K562 (cell line): ENCODE results near the gene PLCD1. TPM values are rescaled to one million over a fixed set of nuclear protein-coding genes. Genes with fewer than 3 reads are reported as not detected.

Experiments used
- COPS2 ChIP-seq: fragments of 450-650 bp; conservative IDR thresholded peaks from 2 replicates; pipeline ENCODE4 v1.6.1; 2016; ENCODE audit warnings: mild to moderate bottlenecking, moderate library complexity
- FOXA1 ChIP-seq: fragments of 450-650 bp; IDR thresholded peaks from 2 replicates; pipeline ENCODE4 v1.6.1; 2016; ENCODE audit warnings: mild to moderate bottlenecking, borderline replicate concordance
- KLF6 ChIP-seq: fragments of 250-450 bp; sonication (Bioruptor Pico); IDR thresholded peaks from 2 replicates; pipeline ENCODE4 v1.4.0; 2020; ENCODE audit warnings: mild to moderate bottlenecking, moderate library complexity, borderline replicate concordance
- MEIS2 ChIP-seq: fragments of 450-650 bp; IDR thresholded peaks from 2 replicates; pipeline ENCODE4 v1.6.1; 2014; ENCODE audit warnings: mild to moderate bottlenecking; ENCODE audit not compliant: partially characterized antibody
- MYNN ChIP-seq, 2 experiments: sonication (generic); formaldehyde crosslinking in 1 of 2; IDR thresholded peaks; 2 replicates each; pipeline versions ENCODE4 v1.5.0 to v1.6.1; 2016 to 2020; ENCODE audit warnings: antibody characterized with exemption in 1 of 2, missing genetic modification reagents in 1 of 2
- NBN ChIP-seq: fragments of 450-650 bp; IDR thresholded peaks from 2 replicates; pipeline ENCODE4 v1.6.1; 2016; ENCODE audit warnings: low read depth, mild to moderate bottlenecking
- NFE2L1 ChIP-seq: fragments of 450-650 bp; IDR thresholded peaks from 2 replicates; pipeline ENCODE4 v1.6.1; 2016; ENCODE audit warnings: missing genetic modification characterization, low read depth, mild to moderate bottlenecking, missing compliant biosample characterization, moderate library complexity, borderline replicate concordance
- RNF2 ChIP-seq: sonication (generic); IDR thresholded peaks from 2 replicates; pipeline ENCODE4 v1.6.1; 2016
- SAP30 ChIP-seq: fragments of 200-600 bp; sonication (generic); IDR thresholded peaks from 2 replicates; pipeline ENCODE4 v1.6.1; 2012; ENCODE audit warnings: borderline replicate concordance, low read depth, mild to moderate bottlenecking, moderate library complexity, low read length, control low read depth, inconsistent platforms; ENCODE audit not compliant: insufficient read depth, poor library complexity, severe bottlenecking
- TCF7L2 ChIP-seq: fragments of 150-350 bp; IDR thresholded peaks from 2 replicates; pipeline ENCODE4 v1.6.1; 2016; ENCODE audit warnings: low read depth, mild to moderate bottlenecking, low read length, moderate library complexity
- TOE1 ChIP-seq, 2 experiments: fragments of 450-650 bp in 1 of 2; sonication (generic) in 1 of 2; formaldehyde crosslinking in 1 of 2; IDR thresholded peaks; 2 replicates each; pipeline versions ENCODE4 v1.7.1 to v1.8.0; 2016 to 2022; ENCODE audit warnings: borderline replicate concordance in 2 of 2, mild to moderate bottlenecking in 2 of 2, antibody characterized with exemption in 1 of 2, inconsistent platforms in 1 of 2, low read depth in 1 of 2, missing genetic modification reagents in 1 of 2, moderate library complexity in 1 of 2
- ZBTB11 ChIP-seq, 3 experiments: fragments of 200-800 bp in 1 of 3; fragments of 250-450 bp in 1 of 3; fragments of 450-650 bp in 1 of 3; sonication (Bioruptor Pico) in 1 of 3; sonication (Bioruptor generic) in 1 of 3; formaldehyde crosslinking in 1 of 3; IDR thresholded peaks; 2 replicates each; pipeline versions ENCODE4 v1.6.1 to v1.8.0; 2016 to 2022; ENCODE audit warnings: mild to moderate bottlenecking in 2 of 3, missing genetic modification characterization in 2 of 3, missing compliant biosample characterization in 1 of 3, moderate library complexity in 1 of 3
- ZBTB8A ChIP-seq: fragments of 450-650 bp; IDR thresholded peaks from 2 replicates; pipeline ENCODE4 v1.6.1; 2018; ENCODE audit warnings: mild to moderate bottlenecking, moderate library complexity; ENCODE audit not compliant: partially characterized antibody
- ZNF766 ChIP-seq: fragments of 200-800 bp; sonication (Bioruptor generic); conservative IDR thresholded peaks from 2 replicates; pipeline ENCODE4 v1.6.1; 2016; ENCODE audit warnings: missing genetic modification characterization, missing compliant biosample characterization
- polyA plus RNA-seq, 8 experiments: library from polyadenylated mRNA; depleted of rRNA in 4 of 8; stranded (reverse) in 5 of 8; unstranded in 3 of 8; fragments of >200 nt; fragmentation: Nextera tagmentation in 2 of 8; fragmentation: Illumina TruSeq in 1 of 8; extraction: Ambion mirVana in 2 of 8; extraction: Trizol in 1 of 8; gene quantifications; 2 replicates each; pipeline versions ENCODE4 v1.2.1 to v1.2.3, GENCODE V29; 2011 to 2014; ENCODE audit warnings: inconsistent platforms in 1 of 8, missing spikeins in 1 of 8
- total RNA-seq, 7 experiments: library from RNA; depleted of rRNA in 6 of 7; stranded (reverse); fragments of >200 nt in 6 of 7; fragmentation: Illumina TruSeq in 2 of 7; extraction: Trizol in 2 of 7; gene quantifications; 2 replicates each; pipeline versions ENCODE4 v1.2.1 to v1.2.3, GENCODE V29; 2011 to 2021; ENCODE audit warnings: low replicate concordance in 1 of 7
- TF ChIP-seq, protein P1 (sequence below): sonication (generic); formaldehyde crosslinking; IDR thresholded peaks from 2 replicates; pipeline ENCODE4 v1.4.0; 2020; ENCODE audit warnings: mild to moderate bottlenecking, missing genetic modification reagents
- TF ChIP-seq, protein P2 (sequence below), 2 experiments: IDR thresholded peaks; 2 replicates each; pipeline ENCODE4 v1.6.1; 2012; ENCODE audit warnings: improper control_type of control experiment in 2 of 2, low read depth in 2 of 2, low read length in 2 of 2, borderline replicate concordance in 1 of 2

PLCD1 gene
- total and polyA plus RNA-seq, 9 of the 15 experiments (the other 6 are each of a cell fraction or from before 2014, with no cell fraction given) = 5.4 to 209 (median 116) TPM

DNA sequence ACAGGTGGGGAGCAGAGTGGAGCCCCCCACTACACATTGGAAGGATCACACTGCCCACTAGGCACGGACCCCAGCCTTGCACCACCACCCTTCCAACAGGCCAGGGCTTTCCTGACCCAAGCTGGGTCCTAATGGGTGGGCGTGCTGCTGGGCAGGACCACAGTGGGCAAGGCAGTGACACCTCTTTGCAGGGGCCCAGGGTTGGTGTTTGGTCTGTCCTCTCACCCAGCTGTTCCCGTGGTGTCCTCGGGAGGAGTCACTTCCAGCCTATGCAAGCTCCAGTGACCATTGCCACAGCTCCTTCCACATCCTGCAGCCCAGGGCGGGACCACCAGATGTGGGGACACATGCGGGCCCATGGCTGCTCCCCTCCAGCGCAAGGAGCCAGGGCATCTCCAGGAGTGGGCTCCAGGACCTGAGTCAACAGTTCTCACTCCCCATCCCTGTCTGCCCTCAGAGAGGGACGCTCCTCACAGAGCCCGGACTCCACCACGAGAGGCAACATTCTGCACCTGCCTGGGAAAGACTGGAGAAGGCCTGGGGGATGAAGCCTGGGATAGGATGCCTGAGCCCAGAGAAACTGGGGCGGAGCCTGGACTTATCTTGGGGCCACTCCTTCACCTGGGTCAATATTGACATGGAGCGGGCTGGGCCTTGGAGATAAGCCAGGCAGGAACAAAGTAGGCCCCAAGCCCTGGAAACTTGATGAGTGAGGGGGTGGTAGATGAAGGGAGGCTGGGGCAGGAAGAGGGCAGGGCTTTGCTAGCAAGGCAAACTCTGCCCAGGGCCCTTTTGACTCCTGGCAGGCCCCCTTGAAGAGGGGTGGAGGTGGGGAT lies 42.7 kb downstream of the PLCD1 start (continued):
- TF ChIP-seq, protein P1, sequence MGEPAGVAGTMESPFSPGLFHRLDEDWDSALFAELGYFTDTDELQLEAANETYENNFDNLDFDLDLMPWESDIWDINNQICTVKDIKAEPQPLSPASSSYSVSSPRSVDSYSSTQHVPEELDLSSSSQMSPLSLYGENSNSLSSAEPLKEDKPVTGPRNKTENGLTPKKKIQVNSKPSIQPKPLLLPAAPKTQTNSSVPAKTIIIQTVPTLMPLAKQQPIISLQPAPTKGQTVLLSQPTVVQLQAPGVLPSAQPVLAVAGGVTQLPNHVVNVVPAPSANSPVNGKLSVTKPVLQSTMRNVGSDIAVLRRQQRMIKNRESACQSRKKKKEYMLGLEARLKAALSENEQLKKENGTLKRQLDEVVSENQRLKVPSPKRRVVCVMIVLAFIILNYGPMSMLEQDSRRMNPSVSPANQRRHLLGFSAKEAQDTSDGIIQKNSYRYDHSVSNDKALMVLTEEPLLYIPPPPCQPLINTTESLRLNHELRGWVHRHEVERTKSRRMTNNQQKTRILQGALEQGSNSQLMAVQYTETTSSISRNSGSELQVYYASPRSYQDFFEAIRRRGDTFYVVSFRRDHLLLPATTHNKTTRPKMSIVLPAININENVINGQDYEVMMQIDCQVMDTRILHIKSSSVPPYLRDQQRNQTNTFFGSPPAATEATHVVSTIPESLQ (CRISPR knock-in tag) = 0 out of 2 replicates have a peak, but pooled peaks have one; percentile 38
- TF ChIP-seq SAP30 = no peak
- TF ChIP-seq, protein P2, sequence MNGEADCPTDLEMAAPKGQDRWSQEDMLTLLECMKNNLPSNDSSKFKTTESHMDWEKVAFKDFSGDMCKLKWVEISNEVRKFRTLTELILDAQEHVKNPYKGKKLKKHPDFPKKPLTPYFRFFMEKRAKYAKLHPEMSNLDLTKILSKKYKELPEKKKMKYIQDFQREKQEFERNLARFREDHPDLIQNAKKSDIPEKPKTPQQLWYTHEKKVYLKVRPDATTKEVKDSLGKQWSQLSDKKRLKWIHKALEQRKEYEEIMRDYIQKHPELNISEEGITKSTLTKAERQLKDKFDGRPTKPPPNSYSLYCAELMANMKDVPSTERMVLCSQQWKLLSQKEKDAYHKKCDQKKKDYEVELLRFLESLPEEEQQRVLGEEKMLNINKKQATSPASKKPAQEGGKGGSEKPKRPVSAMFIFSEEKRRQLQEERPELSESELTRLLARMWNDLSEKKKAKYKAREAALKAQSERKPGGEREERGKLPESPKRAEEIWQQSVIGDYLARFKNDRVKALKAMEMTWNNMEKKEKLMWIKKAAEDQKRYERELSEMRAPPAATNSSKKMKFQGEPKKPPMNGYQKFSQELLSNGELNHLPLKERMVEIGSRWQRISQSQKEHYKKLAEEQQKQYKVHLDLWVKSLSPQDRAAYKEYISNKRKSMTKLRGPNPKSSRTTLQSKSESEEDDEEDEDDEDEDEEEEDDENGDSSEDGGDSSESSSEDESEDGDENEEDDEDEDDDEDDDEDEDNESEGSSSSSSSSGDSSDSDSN (IDR thresholded peaks at IDR 0.05; ENCODE audit: borderline replicate concordance in 1 of 2, low read depth in 2 of 2, low read length in 2 of 2) = peak in 1 of 2 experiments; percentile 34; a peak in 1 of 4 replicates
- TF ChIP-seq ZNF766 = peak; percentile 66; the same call in 1 of the 2 replicates
- peak; percentile 98 for TF ChIP-seq NBN
- TF ChIP-seq RNF2 = peak; percentile 98
- TF ChIP-seq ZBTB11 (CRISPR knock-in tag; IDR thresholded peaks at IDR 0.05) = peak in 1 of 3 experiments; percentile 0; a peak in 1 of 6 replicates
- peak; percentile 94 for TF ChIP-seq MEIS2
- peak; percentile 96 for TF ChIP-seq MYNN (IDR thresholded peaks at IDR 0.05)
- TF ChIP-seq MYNN (CRISPR knock-in tag; IDR thresholded peaks at IDR 0.05) = no peak
- no peak for TF ChIP-seq NFE2L1
- TF ChIP-seq FOXA1 = peak; percentile 100
- TF ChIP-seq KLF6 = no peak
- peak; percentile 85 for TF ChIP-seq TOE1 (IDR thresholded peaks at IDR 0.05; ENCODE audit: borderline replicate concordance)
- no peak for TF ChIP-seq TOE1 (CRISPR knock-in tag; IDR thresholded peaks at IDR 0.05; ENCODE audit: borderline replicate concordance, low read depth)
- TF ChIP-seq TCF7L2 = 0 out of 2 replicates have a peak, but pooled peaks have one; percentile 25
- TF ChIP-seq COPS2 = no peak
- no peak for TF ChIP-seq ZBTB8A
